Activated CD8-positive, alpha-beta memory T cell treated with anti-CD3 and anti-CD28 coated beads, Interleukin-2, amount 50 U/mL, for 48 hours (primary cell): ENCODE results near the gene RER1.

ENCODE experiments used
- DNase-seq: peaks from one replicate; pipeline ENCODE4 v3.0.0-alpha.2; 2020

The RER1 gene

GRCh38 chr1:2391041-2391930 lies at the start of gene RER1, which contains the start of gene MORN1:
Gene RER1 (plus strand): TSS chr1:2391841. CDS start chr1:2395791, 3,950 bp downstream.
Gene MORN1 (minus strand): TSS chr1:2391554. CDS start chr1:2391533, 21 bp downstream.
- DNase-seq, result peak; percentile 98

GRCh38 chr1:2342384-2343022 lies 49.1 kb upstream of the RER1 start:
- no peak for DNase-seq

- no peak for DNase-seq
These were observed 48.4 kb upstream of the RER1 start for GRCh38 chr1:2343023-2343935.

GRCh38 chr1:2344121-2344681 lies 47.4 kb upstream of the RER1 start:
- DNase-seq, result no peak

GRCh38 chr1:2344744-2345296 lies 46.8 kb upstream of the RER1 start:
- DNase-seq, result no peak

- DNase-seq, result no peak
These were observed 46.2 kb upstream of the RER1 start for GRCh38 chr1:2345297-2346075.

GRCh38 chr1:2346691-2347408 lies 44.8 kb upstream of the RER1 start:
- no peak for DNase-seq

- DNase-seq, result no peak
These were observed 44.2 kb upstream of the RER1 start for GRCh38 chr1:2347409-2347785.

GRCh38 chr1:2347896-2348295 lies 43.7 kb upstream of the RER1 start:
- DNase-seq, result no peak

- no peak for DNase-seq
These were observed 43.0 kb upstream of the RER1 start for GRCh38 chr1:2348346-2349325.

- no peak for DNase-seq
These were observed 41.8 kb upstream of the RER1 start for GRCh38 chr1:2349806-2350205.

- DNase-seq, result no peak
These were observed 41.1 kb upstream of the RER1 start for GRCh38 chr1:2350501-2350900.

GRCh38 chr1:2350911-2351655 lies 40.6 kb upstream of the RER1 start:
- DNase-seq, result no peak

- no peak for DNase-seq
These were observed 39.9 kb upstream of the RER1 start for GRCh38 chr1:2351723-2352122.

- no peak for DNase-seq
These were observed 39.2 kb upstream of the RER1 start for GRCh38 chr1:2352341-2352896.

- no peak for DNase-seq
These were observed 38.6 kb upstream of the RER1 start for GRCh38 chr1:2352897-2353550.

GRCh38 chr1:2353551-2354438 lies 37.8 kb upstream of the RER1 start:
- no peak for DNase-seq
